HCT116 (cell line): Measurements from ENCODE around the gene DDI2. TPM values are rescaled to one million over a fixed set of nuclear protein-coding genes. Genes with fewer than 3 reads are reported as not detected.

Experiments
- ATAC-seq: fragments of 200-7000 bp; cut with Tn5 transposase; 2 replicates; pipeline ENCODE4 v1.9.1; 2020; ENCODE audit warnings: mild to moderate bottlenecking, moderate library complexity
- BruUV-seq: library from RNA; stranded (reverse); fragments of 400-500 nt; replicated peaks from 2 replicates; lab custom pipeline; 2021; lab: Mats Ljungman, UMichigan
- CTCF ChIA-PET: fragments of 300-600 bp; sonication (Branson Sonifier 250); formaldehyde crosslinking; loops from one replicate; lab custom pipeline; 2021; ENCODE audit warnings: antibody characterized with exemption; lab: Charles Lee
- POLR2A ChIA-PET: fragments of 300-600, 350-600 bp; sonication (Branson Sonifier 250); formaldehyde crosslinking; loops from one replicate; lab custom pipeline; 2021; ENCODE audit warnings: antibody characterized with exemption; lab: Charles Lee
- RAD21 ChIA-PET, 2 experiments: fragments of 300-600 bp; sonication (Branson Sonifier 250); formaldehyde crosslinking; loops; one replicate each; lab custom pipeline; 2023; ENCODE audit warnings: low total read pairs in 2 of 2; ENCODE audit not compliant: uncharacterized antibody in 2 of 2, unreplicated experiment in 2 of 2, low non-redundant PET in 1 of 2; lab: Charles Lee
- DNase-seq: peaks from one replicate; pipeline ENCODE4 v3.0.0-alpha.2; 2010; ENCODE audit warnings: low read depth, low spot score
- H2AFZ ChIP-seq: fragments of 200-600 bp; shearing (Covaris generic), sonication (generic); 2 replicates; pipeline ENCODE4 v1.6.1; 2017; ENCODE audit warnings: low read depth, mixed run types, mixed read lengths, antibody characterized with exemption, low read length; ENCODE audit not compliant: poor library complexity, severe bottlenecking
- H3K27ac ChIP-seq: 2 replicates; pipeline ENCODE4 v1.5.1; 2012; ENCODE audit warnings: low read depth, low read length
- H3K27me3 ChIP-seq: fragments of 200-600 bp; sonication (generic); 2 replicates; pipeline ENCODE4 v1.6.1; 2016; ENCODE audit warnings: mixed run types, low read length, mixed read lengths; ENCODE audit not compliant: insufficient read depth
- H3K36me3 ChIP-seq, 2 experiments: fragments of 200-500 bp in 1 of 2; fragments of 200-600 bp in 1 of 2; sonication (Bioruptor generic) in 1 of 2; sonication (generic) in 1 of 2; 2 replicates each; pipeline versions ENCODE4 v1.5.1 to v1.6.1; 2014 to 2016; ENCODE audit warnings: low read length in 2 of 2, inconsistent platforms in 1 of 2, mixed read lengths in 1 of 2, mixed run types in 1 of 2; ENCODE audit not compliant: insufficient read depth in 2 of 2, control insufficient read depth in 1 of 2
- H3K4me1 ChIP-seq, 2 experiments: fragments of 200-600 bp in 1 of 2; sonication (generic) in 1 of 2; 2 replicates each; pipeline versions ENCODE4 v1.5.1 to v1.6.1; 2012 to 2017; ENCODE audit warnings: low read length in 2 of 2, inconsistent platforms in 1 of 2, mild to moderate bottlenecking in 1 of 2, mixed read lengths in 1 of 2, mixed run types in 1 of 2, moderate library complexity in 1 of 2; ENCODE audit not compliant: insufficient read depth in 2 of 2, control insufficient read depth in 1 of 2
- H3K4me2 ChIP-seq: fragments of 200-600 bp; sonication (generic); 2 replicates; pipeline ENCODE4 v1.6.1; 2017; ENCODE audit warnings: mixed run types, low read length, mixed read lengths
- H3K4me3 ChIP-seq, 2 experiments: fragments of 200-600 bp in 1 of 2; sonication (generic) in 1 of 2; replicated peaks in 1 of 2; 2 replicates each; pipeline ENCODE4 v1.5.1; 2011 to 2016; ENCODE audit warnings: low read length in 2 of 2, control low read depth in 1 of 2, low read depth in 1 of 2, mild to moderate bottlenecking in 1 of 2, mixed read lengths in 1 of 2, mixed run types in 1 of 2
- H3K79me2 ChIP-seq: fragments of 200-600 bp; sonication (generic); 2 replicates; pipeline ENCODE4 v1.6.1; 2017; ENCODE audit warnings: mild to moderate bottlenecking, mixed run types, low read length, moderate library complexity, mixed read lengths; ENCODE audit not compliant: insufficient read depth
- H3K9ac ChIP-seq: fragments of 200-600 bp; sonication (generic); 2 replicates; pipeline ENCODE4 v1.6.1; 2016; ENCODE audit warnings: low read length, mixed read lengths
- H3K9me2 ChIP-seq: fragments of 200-600 bp; sonication (generic), shearing (Covaris generic); 2 replicates; pipeline ENCODE4 v1.6.1; 2017; ENCODE audit warnings: mixed run types, mild to moderate bottlenecking, moderate library complexity; ENCODE audit not compliant: insufficient read depth
- H3K9me3 ChIP-seq, 2 experiments: fragments of 200-500 bp in 1 of 2; fragments of 200-600 bp in 1 of 2; sonication (Bioruptor generic) in 1 of 2; sonication (generic) in 1 of 2; 2 replicates each; pipeline ENCODE4 v1.6.1; 2014 to 2017; ENCODE audit warnings: low read length in 2 of 2, mixed read lengths in 2 of 2, inconsistent platforms in 1 of 2, low read depth in 1 of 2, mild to moderate bottlenecking in 1 of 2, mixed run types in 1 of 2, moderate library complexity in 1 of 2; ENCODE audit not compliant: control insufficient read depth in 1 of 2, insufficient read depth in 1 of 2
- H4K20me1 ChIP-seq: fragments of 200-600 bp; sonication (generic), shearing (Covaris generic); 2 replicates; pipeline ENCODE4 v1.6.1; 2017; ENCODE audit warnings: mixed run types, mild to moderate bottlenecking, moderate library complexity; ENCODE audit not compliant: insufficient read depth
- CBX3 ChIP-seq: IDR thresholded peaks from 2 replicates; pipeline ENCODE4 v1.6.1; 2012; ENCODE audit warnings: low read depth
- CEBPB ChIP-seq: IDR thresholded peaks from 2 replicates; pipeline ENCODE4 v1.6.1; 2012; ENCODE audit warnings: low read depth
- JUND ChIP-seq: IDR thresholded peaks from 2 replicates; pipeline ENCODE4 v1.6.1; 2012
- POLR2A ChIP-seq: IDR thresholded peaks from 2 replicates; pipeline ENCODE4 v1.7.0; 2011; ENCODE audit warnings: borderline replicate concordance; ENCODE audit not compliant: insufficient read depth, insufficient read length; ENCODE audit errors: extremely low read depth
- SIN3A ChIP-seq: IDR thresholded peaks from 2 replicates; pipeline ENCODE4 v1.6.1; 2012; ENCODE audit warnings: low read depth
- SRF ChIP-seq: IDR thresholded peaks from 2 replicates; pipeline ENCODE4 v1.6.1; 2012; ENCODE audit warnings: low read depth
- TCF7L2 ChIP-seq: IDR thresholded peaks from 2 replicates; pipeline ENCODE4 v1.7.0; 2011; ENCODE audit warnings: borderline replicate concordance, inconsistent platforms; ENCODE audit not compliant: insufficient read depth, insufficient read length; ENCODE audit errors: extremely low read depth
- ZFX ChIP-seq: fragments of 450-650 bp; IDR thresholded peaks from 2 replicates; pipeline ENCODE4 v1.6.1; 2017
- intact Hi-C: fragments of 100-400 bp; cut with micrococcal nuclease; formaldehyde crosslinking; loops from 2 replicates; pipeline ENCODE4 v1.10.0; 2022
- total RNA-seq: library from RNA; stranded (reverse); gene quantifications from one replicate; pipeline ENCODE4 v1.2.1, GENCODE V29; 2021; ENCODE audit not compliant: unreplicated experiment
- TF ChIP-seq, protein P1 (sequence below): IDR thresholded peaks from 2 replicates; pipeline ENCODE4 v1.6.1; 2012
- TF ChIP-seq, protein P2 (sequence below): IDR thresholded peaks from 2 replicates; pipeline ENCODE4 v1.6.1; 2012; ENCODE audit warnings: low read depth
- TF ChIP-seq, protein P3 (sequence below): IDR thresholded peaks from 2 replicates; pipeline ENCODE4 v1.6.1; 2012
- TF ChIP-seq, protein P4 (sequence below): IDR thresholded peaks from 2 replicates; pipeline ENCODE4 v1.6.1; 2011; ENCODE audit warnings: mild to moderate bottlenecking, low read length, moderate library complexity; ENCODE audit not compliant: insufficient replicate concordance; ENCODE audit errors: extremely low read depth

Gene DDI2
- total RNA-seq, 1 experiment from 2014 or later, result 26.3 TPM

DNA sequence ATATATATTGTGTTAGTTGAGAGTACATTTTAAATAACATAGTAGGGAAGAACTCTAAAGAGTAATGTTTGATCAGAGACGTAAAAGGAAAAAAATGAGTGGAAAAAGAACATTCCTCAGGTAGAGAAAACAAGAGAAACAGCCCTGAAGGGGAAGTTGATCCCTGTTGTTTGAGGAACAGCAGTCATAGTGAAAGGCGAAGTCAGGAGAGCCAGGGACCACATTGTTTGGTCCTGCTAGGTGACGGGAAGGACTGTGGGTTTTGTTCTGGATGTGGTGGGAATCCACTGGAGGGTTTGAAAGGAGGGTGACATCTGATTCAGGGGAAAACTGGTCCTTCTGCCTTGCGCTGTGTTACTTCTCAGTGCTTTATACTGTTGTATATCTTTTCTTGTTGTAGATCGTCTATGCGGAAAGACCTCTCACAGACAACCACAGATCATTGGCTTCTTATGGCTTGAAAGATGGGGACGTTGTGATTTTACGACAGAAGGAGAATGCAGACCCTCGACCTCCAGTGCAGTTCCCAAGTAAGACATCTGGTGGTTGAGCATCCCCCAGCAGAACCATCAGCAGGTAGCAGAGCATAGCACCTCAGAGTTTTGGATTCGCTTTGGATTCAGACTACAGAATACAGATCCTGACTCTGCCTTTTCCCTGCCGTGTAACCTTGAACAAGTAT lies 9.2 kb downstream of the DDI2 start:
- BruUV-seq, result no TSS peak
- DNase-seq, result no peak
- H3K4me1 ChIP-seq, result no peaks in the 10 kb centered on the region
- no peak overlapping the region for H3K9ac ChIP-seq
- intact Hi-C loops, result no loop called here
- H3K27me3 ChIP-seq, result no peaks in the 10 kb centered on the region
- POLR2A ChIA-PET, result no interaction called here
- TF ChIP-seq POLR2A (no peak), JUND (no peak), SIN3A (no peak), SRF (no peak), ZFX (no peak), TCF7L2 (no peak), CBX3 (no peak), CEBPB (no peak)
- TF ChIP-seq, protein P1, sequence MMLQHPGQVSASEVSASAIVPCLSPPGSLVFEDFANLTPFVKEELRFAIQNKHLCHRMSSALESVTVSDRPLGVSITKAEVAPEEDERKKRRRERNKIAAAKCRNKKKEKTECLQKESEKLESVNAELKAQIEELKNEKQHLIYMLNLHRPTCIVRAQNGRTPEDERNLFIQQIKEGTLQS, result no peak
- TF ChIP-seq, protein P2, sequence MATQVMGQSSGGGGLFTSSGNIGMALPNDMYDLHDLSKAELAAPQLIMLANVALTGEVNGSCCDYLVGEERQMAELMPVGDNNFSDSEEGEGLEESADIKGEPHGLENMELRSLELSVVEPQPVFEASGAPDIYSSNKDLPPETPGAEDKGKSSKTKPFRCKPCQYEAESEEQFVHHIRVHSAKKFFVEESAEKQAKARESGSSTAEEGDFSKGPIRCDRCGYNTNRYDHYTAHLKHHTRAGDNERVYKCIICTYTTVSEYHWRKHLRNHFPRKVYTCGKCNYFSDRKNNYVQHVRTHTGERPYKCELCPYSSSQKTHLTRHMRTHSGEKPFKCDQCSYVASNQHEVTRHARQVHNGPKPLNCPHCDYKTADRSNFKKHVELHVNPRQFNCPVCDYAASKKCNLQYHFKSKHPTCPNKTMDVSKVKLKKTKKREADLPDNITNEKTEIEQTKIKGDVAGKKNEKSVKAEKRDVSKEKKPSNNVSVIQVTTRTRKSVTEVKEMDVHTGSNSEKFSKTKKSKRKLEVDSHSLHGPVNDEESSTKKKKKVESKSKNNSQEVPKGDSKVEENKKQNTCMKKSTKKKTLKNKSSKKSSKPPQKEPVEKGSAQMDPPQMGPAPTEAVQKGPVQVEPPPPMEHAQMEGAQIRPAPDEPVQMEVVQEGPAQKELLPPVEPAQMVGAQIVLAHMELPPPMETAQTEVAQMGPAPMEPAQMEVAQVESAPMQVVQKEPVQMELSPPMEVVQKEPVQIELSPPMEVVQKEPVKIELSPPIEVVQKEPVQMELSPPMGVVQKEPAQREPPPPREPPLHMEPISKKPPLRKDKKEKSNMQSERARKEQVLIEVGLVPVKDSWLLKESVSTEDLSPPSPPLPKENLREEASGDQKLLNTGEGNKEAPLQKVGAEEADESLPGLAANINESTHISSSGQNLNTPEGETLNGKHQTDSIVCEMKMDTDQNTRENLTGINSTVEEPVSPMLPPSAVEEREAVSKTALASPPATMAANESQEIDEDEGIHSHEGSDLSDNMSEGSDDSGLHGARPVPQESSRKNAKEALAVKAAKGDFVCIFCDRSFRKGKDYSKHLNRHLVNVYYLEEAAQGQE, result no peak
- TF ChIP-seq, protein P3, sequence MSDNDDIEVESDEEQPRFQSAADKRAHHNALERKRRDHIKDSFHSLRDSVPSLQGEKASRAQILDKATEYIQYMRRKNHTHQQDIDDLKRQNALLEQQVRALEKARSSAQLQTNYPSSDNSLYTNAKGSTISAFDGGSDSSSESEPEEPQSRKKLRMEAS, result no peak
- TF ChIP-seq, protein P4, sequence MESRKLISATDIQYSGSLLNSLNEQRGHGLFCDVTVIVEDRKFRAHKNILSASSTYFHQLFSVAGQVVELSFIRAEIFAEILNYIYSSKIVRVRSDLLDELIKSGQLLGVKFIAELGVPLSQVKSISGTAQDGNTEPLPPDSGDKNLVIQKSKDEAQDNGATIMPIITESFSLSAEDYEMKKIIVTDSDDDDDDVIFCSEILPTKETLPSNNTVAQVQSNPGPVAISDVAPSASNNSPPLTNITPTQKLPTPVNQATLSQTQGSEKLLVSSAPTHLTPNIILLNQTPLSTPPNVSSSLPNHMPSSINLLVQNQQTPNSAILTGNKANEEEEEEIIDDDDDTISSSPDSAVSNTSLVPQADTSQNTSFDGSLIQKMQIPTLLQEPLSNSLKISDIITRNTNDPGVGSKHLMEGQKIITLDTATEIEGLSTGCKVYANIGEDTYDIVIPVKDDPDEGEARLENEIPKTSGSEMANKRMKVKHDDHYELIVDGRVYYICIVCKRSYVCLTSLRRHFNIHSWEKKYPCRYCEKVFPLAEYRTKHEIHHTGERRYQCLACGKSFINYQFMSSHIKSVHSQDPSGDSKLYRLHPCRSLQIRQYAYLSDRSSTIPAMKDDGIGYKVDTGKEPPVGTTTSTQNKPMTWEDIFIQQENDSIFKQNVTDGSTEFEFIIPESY, result no peak
- TF ChIP-seq, all 23 proteins: peak for 0
- peaks cover 14 to 25% of the 10 kb centered on the region in 2 experiments; a peak in 3 of 4 replicates for H3K36me3 ChIP-seq
- H3K27ac ChIP-seq, result no peak overlapping the region
- no peak overlapping the region for H2AFZ ChIP-seq
- H4K20me1 ChIP-seq, result no peaks in the 10 kb centered on the region; the same call in 1 of the 2 replicates
- H3K4me3 ChIP-seq, result no peak overlapping the region
- H3K4me2 ChIP-seq, result no peak overlapping the region
- H3K9me2 ChIP-seq, result no peaks in the 10 kb centered on the region
- no peaks in the 10 kb centered on the region for H3K9me3 ChIP-seq
- no peak for ATAC-seq
- peaks cover 85% of the 10 kb centered on the region for H3K79me2 ChIP-seq
- CTCF ChIA-PET, result no interaction called here
- RAD21 ChIA-PET, result no interaction called here
